Gastroesophageal sphincter (tissue), 4 donors: ENCODE measurements around the gene PDE8A. TPM values are rescaled to one million over a fixed set of nuclear protein-coding genes. Genes with fewer than 3 reads are reported as not detected.

Source experiments
- small RNA-seq, 4 donors: library from RNA; depleted of rRNA; stranded (forward); fragments of <200 nt; gene quantifications; one replicate each; pipeline ENCODE3, GENCODE V24; 2016
- total RNA-seq, 4 donors: library from RNA; depleted of rRNA; stranded (reverse); fragments of >200 nt; gene quantifications; one replicate each; pipeline ENCODE4 v1.1.0, GENCODE V29; 2016

Gene PDE8A
- total RNA-seq, 4 donors from 2014 or later, result 34.6 to 73.2 (median 56.2) TPM

Small RNA genes within 50 kb of the gene (small RNA-seq; reads per million reads assigned to genes)
- gene AC044860.2 (0 reads per million in 4 donors), gene RNU6-339P (0 reads per million in 4 donors), gene RNU6-796P (0 reads per million in 4 donors)

Other genes starting within 250 kb of the PDE8A start
- gene ZNF592, start 233.3 kb upstream of the PDE8A start, total RNA-seq, result 10 to 100 TPM; 15.7 to 26.0 (median 19.1) TPM
- gene ALPK3, start 164.5 kb upstream of the PDE8A start, total RNA-seq, result 10 to 100 TPM; 19.1 to 34.4 (median 26.5) TPM
- not detected for gene SLC28A1, start 97.2 kb upstream of the PDE8A start, total RNA-seq